ENCODE data around the gene HIGD1A. TPM values are rescaled to one million over a fixed set of nuclear protein-coding genes. Genes with fewer than 3 reads are reported as not detected.

HIGD1A gene
- total RNA-seq, 2 experiments from 2014 or later = 60.4 to 75.8 TPM

DNA sequence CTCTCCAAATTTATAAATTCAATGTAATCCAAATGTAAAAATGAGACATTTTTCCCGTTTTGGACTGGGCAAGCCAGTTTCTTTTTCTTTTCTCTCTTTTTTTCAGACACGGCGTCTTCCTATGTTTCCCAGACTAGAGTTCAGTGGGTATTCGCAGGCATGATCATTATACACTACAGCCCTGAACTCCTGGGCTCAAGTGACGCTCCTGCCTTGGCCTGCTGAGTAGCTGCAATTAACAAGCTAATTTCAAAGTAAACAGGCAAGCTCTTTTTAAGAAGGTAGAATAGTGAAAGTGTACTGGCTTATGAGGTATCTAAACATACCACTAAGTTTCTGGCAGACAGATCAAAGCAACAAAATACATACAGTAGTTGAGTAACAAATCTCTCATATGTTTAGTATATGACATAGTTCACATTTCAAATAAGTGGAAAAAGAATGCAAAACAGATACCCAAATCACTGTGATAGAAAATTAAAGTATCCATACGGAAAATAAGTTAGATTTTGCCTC lies 13.5 kb downstream of the HIGD1A start:
- peaks cover 61% of the 10 kb centered on the region for H3K79me2 ChIP-seq (ENCODE audit: insufficient read depth, low read depth, low read length)
- POLR2A ChIA-PET = interaction anchor here (0.5 to 0.6 kb wide), 2 partner anchors 10 to 506 kb away, joined by 3 to 6 read pairs; no protein-coding TSS in a partner anchor

GRCh38 chr3:42786631-42787030 lies 17.7 kb downstream of the HIGD1A start:
- Histone ChIP-seq H3K4me3 (ENCODE audit: low read depth, low read length, poor library complexity, severe bottlenecking) (no peak overlapping the region), H3K4me1 (ENCODE audit: insufficient read depth, low read length, poor library complexity, severe bottlenecking) (no peaks in the 10 kb centered on the region), H3K79me2 (ENCODE audit: insufficient read depth, low read depth, low read length) (peaks cover 31% of the 10 kb centered on the region; the same call in 1 of the 2 replicates), H4K20me1 (ENCODE audit: insufficient read depth, low read length) (no peaks in the 10 kb centered on the region), H3K9me2 (ENCODE audit: insufficient read depth, low read length) (no peaks in the 10 kb centered on the region), H3K36me3 (ENCODE audit: insufficient read depth, low read length) (peaks cover 83% of the 10 kb centered on the region), H2AFZ (ENCODE audit: low read length) (no peak overlapping the region), H3K4me2 (ENCODE audit: low read length) (no peak overlapping the region), H3K27ac (ENCODE audit: low read depth, low read length, poor library complexity, severe bottlenecking) (no peak overlapping the region), H3K9me3 (ENCODE audit: low read length) (no peaks in the 10 kb centered on the region)
- no TSS peak for BruUV-seq (replicated peaks)
- ChIA-PET POLR2A (interaction anchor here (1.0 kb wide), 1 partner anchor 8 kb away, joined by 4 read pairs; no protein-coding TSS in a partner anchor), CTCF (ENCODE audit: unreplicated experiment) (no interaction called here)
- intact Hi-C loops (cut with micrococcal nuclease; ENCODE audit: unreplicated experiment) = no loop called here
- no peak for DNase-seq (ENCODE audit: low spot score)
- TF ChIP-seq CTCF (conservative IDR thresholded peaks at IDR 0.05; ENCODE audit: low read length) (no peak), EZH2phosphoT487 (IDR thresholded peaks at IDR 0.05; ENCODE audit: borderline replicate concordance, low read depth, low read length) (no peak)

More for the DNA sequence above, 13.5 kb downstream of the HIGD1A start:
- Histone ChIP-seq H3K9me3 (ENCODE audit: low read length) (no peaks in the 10 kb centered on the region), H2AFZ (ENCODE audit: low read length) (no peak overlapping the region), H3K9me2 (ENCODE audit: insufficient read depth, low read length) (no peaks in the 10 kb centered on the region), H3K4me2 (ENCODE audit: low read length) (no peak overlapping the region), H3K4me1 (ENCODE audit: insufficient read depth, low read length, poor library complexity, severe bottlenecking) (no peaks in the 10 kb centered on the region), H3K36me3 (ENCODE audit: insufficient read depth, low read length) (peaks cover 81% of the 10 kb centered on the region), H4K20me1 (ENCODE audit: insufficient read depth, low read length) (no peaks in the 10 kb centered on the region), H3K27ac (ENCODE audit: low read depth, low read length, poor library complexity, severe bottlenecking) (no peak overlapping the region), H3K4me3 (ENCODE audit: low read depth, low read length, poor library complexity, severe bottlenecking) (no peak overlapping the region)
- CTCF ChIA-PET (ENCODE audit: unreplicated experiment) = no interaction called here
- intact Hi-C loops (cut with micrococcal nuclease; ENCODE audit: unreplicated experiment) = no loop called here
- TSS peak; percentile 15 for BruUV-seq (replicated peaks)
- DNase-seq (ENCODE audit: low spot score) = no peak
- TF ChIP-seq CTCF (conservative IDR thresholded peaks at IDR 0.05; ENCODE audit: low read length) (no peak), EZH2phosphoT487 (IDR thresholded peaks at IDR 0.05; ENCODE audit: borderline replicate concordance, low read depth, low read length) (no peak)

DNA sequence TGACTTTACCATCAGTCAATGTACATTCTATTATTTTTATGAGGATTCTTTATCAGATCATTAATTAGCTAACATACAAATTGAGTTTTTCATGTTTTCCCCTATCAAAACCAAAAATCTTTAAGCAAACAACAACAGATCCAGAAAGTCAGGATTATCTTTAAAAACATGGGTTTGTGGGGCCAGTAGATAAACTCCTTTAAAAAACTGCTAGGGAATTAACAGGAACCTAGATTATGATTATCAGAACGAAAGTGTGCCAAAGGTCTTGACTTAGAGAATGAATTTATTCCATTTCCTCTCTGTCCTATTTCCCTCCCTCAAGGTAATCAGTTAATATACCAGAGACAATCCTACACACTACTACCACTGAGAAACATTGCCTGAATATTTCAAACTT lies 18.1 kb downstream of the HIGD1A start:
- H3K36me3 ChIP-seq (ENCODE audit: insufficient read depth, low read length) = peaks cover 80% of the 10 kb centered on the region
- no peaks in the 10 kb centered on the region for H3K9me3 ChIP-seq (ENCODE audit: low read length)
- TF ChIP-seq CTCF (conservative IDR thresholded peaks at IDR 0.05; ENCODE audit: low read length) (no peak), EZH2phosphoT487 (IDR thresholded peaks at IDR 0.05; ENCODE audit: borderline replicate concordance, low read depth, low read length) (no peak)
- H3K9me2 ChIP-seq (ENCODE audit: insufficient read depth, low read length) = no peaks in the 10 kb centered on the region
- no peak for DNase-seq (ENCODE audit: low spot score)
- intact Hi-C loops (cut with micrococcal nuclease; ENCODE audit: unreplicated experiment) = no loop called here
- no peak overlapping the region for H3K27ac ChIP-seq (ENCODE audit: low read depth, low read length, poor library complexity, severe bottlenecking)
- no TSS peak for BruUV-seq (replicated peaks)
- H3K4me3 ChIP-seq (ENCODE audit: low read depth, low read length, poor library complexity, severe bottlenecking) = no peak overlapping the region
- H2AFZ ChIP-seq (ENCODE audit: low read length) = no peak overlapping the region
- H3K79me2 ChIP-seq (ENCODE audit: insufficient read depth, low read depth, low read length) = peaks cover 29% of the 10 kb centered on the region; the same call in 1 of the 2 replicates
- POLR2A ChIA-PET = interaction anchor here (1.0 kb wide), 1 partner anchor 8 kb away, joined by 4 read pairs; no protein-coding TSS in a partner anchor
- CTCF ChIA-PET (ENCODE audit: unreplicated experiment) = no interaction called here
- no peaks in the 10 kb centered on the region for H4K20me1 ChIP-seq (ENCODE audit: insufficient read depth, low read length)
- no peak overlapping the region for H3K4me2 ChIP-seq (ENCODE audit: low read length)
- no peaks in the 10 kb centered on the region for H3K4me1 ChIP-seq (ENCODE audit: insufficient read depth, low read length, poor library complexity, severe bottlenecking)

Data from OCI-LY7 (cell line).